GM18951 (cell line): ENCODE results near the gene HOXA9.

Experiments
- POLR2A ChIP-seq: IDR thresholded peaks from 4 replicates; pipeline ENCODE4 v1.6.1; 2011; ENCODE audit warnings: mild to moderate bottlenecking; ENCODE audit not compliant: insufficient read length, insufficient read depth; ENCODE audit errors: extremely low read depth
- in situ Hi-C: fragments of 300-500 bp; cut with MboI; formaldehyde crosslinking; loops from one replicate; pipeline ENCODE4 v1.12.0; 2022; ENCODE audit warnings: low sequenced_read_pairs, mixed read lengths, inconsistent platforms; ENCODE audit not compliant: unreplicated experiment

HOXA9 gene

GRCh38 chr7:27160546-27161213 lies 4.7 kb downstream of the HOXA9 start:
- TF ChIP-seq POLR2A: no peak

DNA sequence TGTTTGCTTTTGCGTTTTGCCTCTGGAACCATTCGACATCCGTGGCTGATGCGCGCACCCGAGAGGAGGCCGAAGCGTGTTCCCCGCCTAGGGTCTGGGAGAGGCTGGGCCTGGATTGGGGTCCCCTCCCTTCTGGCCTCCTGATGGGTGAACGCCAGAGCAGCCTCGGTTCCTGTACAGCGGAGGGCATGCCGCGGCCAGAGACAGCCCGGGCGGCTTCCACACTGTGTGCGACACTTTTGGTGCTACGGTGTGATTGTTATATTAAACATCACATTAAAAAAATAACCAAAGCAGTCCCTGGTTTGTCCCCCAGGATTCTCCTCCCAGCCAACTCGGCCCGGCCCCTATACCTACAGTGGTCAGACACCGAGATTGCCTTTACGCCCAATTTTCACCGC lies 5.2 kb downstream of the HOXA9 start:
- no peak for TF ChIP-seq POLR2A
- in situ Hi-C loops: no loop called here

More at GRCh38 chr7:27160546-27161213, 4.7 kb downstream of the HOXA9 start:
- in situ Hi-C loops: no loop called here

GRCh38 chr7:27159266-27160144 lies 5.8 kb downstream of the HOXA9 start:
- in situ Hi-C loops: loop anchor here (10.0 kb wide), 1 partner anchor 785 kb away; no protein-coding TSS in a partner anchor
- no peak for TF ChIP-seq POLR2A

GRCh38 chr7:27158436-27159265 lies 6.7 kb downstream of the HOXA9 start:
- in situ Hi-C loops: loop anchor here (10.0 kb wide), 1 partner anchor 784 kb away; no protein-coding TSS in a partner anchor
- TF ChIP-seq POLR2A: no peak

DNA sequence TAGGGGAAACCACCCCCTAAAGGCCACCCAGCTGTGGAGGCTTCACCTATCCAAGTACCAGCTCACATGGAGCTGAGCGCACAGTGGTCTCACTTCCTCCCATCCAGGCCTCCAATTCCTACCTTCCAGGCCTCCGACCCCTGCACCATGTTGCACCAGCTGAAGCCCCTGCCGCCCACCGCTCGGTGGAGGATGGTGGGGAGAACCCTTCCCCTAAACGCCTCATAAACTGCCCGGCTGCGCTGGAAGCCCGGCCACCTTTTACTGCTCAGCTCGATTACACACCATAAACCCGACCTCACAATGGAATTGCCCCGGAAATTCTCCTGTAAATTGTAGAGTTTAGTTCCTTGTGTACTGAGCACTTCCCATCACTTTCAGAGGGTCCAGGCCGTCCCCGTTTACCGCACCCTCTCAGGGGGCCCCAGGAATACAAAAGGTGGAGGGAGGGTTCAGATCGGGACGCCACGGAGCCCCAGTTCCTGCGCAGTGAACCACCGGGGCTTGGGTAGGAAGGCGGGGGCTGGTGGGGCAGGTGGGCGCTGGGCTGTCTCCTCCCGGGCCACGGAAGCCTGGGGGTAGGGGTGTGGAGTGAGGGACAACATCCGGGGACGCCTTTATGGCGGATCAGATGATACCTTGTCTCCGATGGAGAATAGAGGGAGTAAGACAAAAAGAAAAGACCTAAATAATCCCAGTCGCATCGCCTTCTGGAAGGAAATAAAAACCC lies 7.5 kb downstream of the HOXA9 start:
- in situ Hi-C loops: loop anchor here (10.0 kb wide), 1 partner anchor 783 kb away; no protein-coding TSS in a partner anchor
- no peak for TF ChIP-seq POLR2A

DNA sequence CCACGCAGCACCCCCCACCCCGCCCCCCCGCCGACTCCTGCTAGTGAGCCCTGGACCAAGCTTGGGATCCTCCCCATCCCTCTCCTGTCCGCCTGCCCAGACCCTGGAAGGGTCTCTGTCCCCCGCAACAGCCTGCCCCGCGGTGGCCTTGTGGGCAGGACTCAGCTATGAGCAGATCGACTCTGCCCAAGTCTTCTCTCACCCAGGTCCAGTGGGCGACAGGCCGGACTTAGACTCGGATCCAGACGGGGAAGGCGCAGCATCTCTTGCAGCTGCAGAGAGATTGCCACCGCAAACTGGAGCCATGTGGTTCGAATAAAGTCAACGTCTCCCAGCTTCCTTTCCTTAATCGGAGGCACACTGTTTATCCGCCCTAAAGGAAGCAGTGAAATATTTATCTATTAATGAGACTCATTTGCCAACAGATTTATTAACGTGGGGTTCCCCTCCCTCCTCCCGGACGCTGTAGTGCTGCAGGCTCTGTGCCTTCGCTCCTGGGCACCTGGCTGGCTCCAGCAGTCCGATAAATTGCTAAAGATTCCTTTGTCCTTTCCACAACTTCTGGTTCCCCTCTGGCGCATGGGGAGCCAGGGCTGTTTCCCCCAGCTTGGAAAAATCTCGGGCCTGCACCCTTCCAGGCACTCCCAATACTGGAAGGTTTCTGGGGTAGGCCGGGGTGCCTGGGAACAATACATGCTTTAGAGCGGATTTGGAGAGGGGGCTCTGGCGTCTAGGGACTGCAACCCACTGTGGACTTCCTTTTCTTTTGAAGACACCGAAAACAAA lies 8.2 kb downstream of the HOXA9 start:
- in situ Hi-C loops: loop anchor here (10.0 kb wide), 1 partner anchor 782 kb away; no protein-coding TSS in a partner anchor
- no peak for TF ChIP-seq POLR2A

DNA sequence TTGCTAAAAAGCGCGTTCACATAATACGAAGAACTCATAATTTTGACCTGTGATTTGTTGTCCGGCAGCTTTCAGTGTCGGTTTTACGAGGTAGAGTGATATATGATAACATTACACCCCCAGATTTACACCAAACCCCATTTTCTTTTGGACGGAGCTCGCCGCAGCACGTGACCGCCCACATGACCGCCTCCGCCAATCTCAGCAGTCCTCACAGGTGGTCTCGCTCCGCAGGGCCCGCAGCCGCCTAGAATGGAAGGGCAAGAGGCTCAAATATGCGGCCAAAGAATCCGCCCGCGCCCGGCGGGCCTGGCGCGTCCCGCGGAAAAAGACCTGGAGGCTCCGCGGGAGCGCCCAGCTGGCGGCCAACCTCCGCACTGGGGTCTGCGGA lies 8.8 kb downstream of the HOXA9 start, which contains the start of gene HOXA7:
Gene HOXA7 (minus strand): TSS at position 168 of the 391 bp plus-strand sequence. CDS start 130 bp downstream, at position 38.
- no peak for TF ChIP-seq POLR2A
- in situ Hi-C loops: loop anchor here (10.0 kb wide), 1 partner anchor 782 kb away; no protein-coding TSS in a partner anchor

GRCh38 chr7:27155816-27156507 lies 9.4 kb downstream of the HOXA9 start:
- in situ Hi-C loops: loop anchor here (10.0 kb wide), 1 partner anchor 781 kb away; no protein-coding TSS in a partner anchor
- TF ChIP-seq POLR2A: no peak

GRCh38 chr7:27154901-27155815 lies 10.2 kb downstream of the HOXA9 start:
- no peak for TF ChIP-seq POLR2A
- in situ Hi-C loops: loop anchor here (10.0 kb wide), 1 partner anchor 780 kb away; no protein-coding TSS in a partner anchor

DNA sequence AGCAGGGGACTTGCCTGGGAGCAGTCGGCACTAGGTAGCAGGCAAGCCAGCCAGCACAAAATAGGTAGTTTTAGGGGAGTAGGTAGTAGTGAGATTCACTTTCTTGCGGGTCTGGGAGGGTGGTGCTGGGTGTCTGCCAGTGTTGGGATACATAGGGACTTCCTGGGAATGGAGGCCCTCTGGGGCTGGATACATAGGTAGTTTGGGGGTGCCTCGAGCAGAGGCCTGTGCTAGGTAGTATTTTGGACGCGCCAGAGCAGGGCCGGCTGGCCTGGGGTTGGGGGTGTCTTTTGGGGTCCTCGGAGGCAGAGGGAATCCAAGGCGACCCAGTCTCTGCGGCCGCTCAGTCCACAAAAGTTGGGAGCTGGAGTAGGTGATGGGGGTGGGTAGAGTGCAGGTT lies 11.0 kb downstream of the HOXA9 start:
- in situ Hi-C loops: loop anchor here (10.0 kb wide), 1 partner anchor 780 kb away; no protein-coding TSS in a partner anchor
- no peak for TF ChIP-seq POLR2A

GRCh38 chr7:27153526-27153925 lies 11.8 kb downstream of the HOXA9 start:
- in situ Hi-C loops: loop anchor here (10.0 kb wide), 1 partner anchor 779 kb away; no protein-coding TSS in a partner anchor
- TF ChIP-seq POLR2A: no peak
